Transverse colon (tissue), 4 donors: ENCODE results near the gene TAF15.

ENCODE experiments used
- POLR2A ChIP-seq: fragments of 450-650 bp; IDR thresholded peaks from one replicate; pipeline ENCODE4 v1.6.1; 2016; ENCODE audit warnings: antibody characterized with exemption, mild to moderate bottlenecking, moderate library complexity
- POLR2AphosphoS5 ChIP-seq, 3 donors: sonication (generic); formaldehyde crosslinking; IDR thresholded peaks; one replicate each; pipeline ENCODE4 v1.6.1; 2016; ENCODE audit warnings: antibody characterized with exemption in 3 of 3
- TF ChIP-seq, protein P1 (sequence below), 5 experiments: fragments of 200-600 bp in 3 of 5; fragments of 450-650 bp in 2 of 5; sonication (generic) in 3 of 5; IDR thresholded peaks; 1 replicate in 2 of 5; 2 replicates in 3 of 5; pipeline ENCODE4 v1.5.1; 2016 to 2017; ENCODE audit warnings: antibody characterized with exemption in 5 of 5, inconsistent platforms in 3 of 5, mild to moderate bottlenecking in 2 of 5, moderate library complexity in 1 of 5

DNA sequence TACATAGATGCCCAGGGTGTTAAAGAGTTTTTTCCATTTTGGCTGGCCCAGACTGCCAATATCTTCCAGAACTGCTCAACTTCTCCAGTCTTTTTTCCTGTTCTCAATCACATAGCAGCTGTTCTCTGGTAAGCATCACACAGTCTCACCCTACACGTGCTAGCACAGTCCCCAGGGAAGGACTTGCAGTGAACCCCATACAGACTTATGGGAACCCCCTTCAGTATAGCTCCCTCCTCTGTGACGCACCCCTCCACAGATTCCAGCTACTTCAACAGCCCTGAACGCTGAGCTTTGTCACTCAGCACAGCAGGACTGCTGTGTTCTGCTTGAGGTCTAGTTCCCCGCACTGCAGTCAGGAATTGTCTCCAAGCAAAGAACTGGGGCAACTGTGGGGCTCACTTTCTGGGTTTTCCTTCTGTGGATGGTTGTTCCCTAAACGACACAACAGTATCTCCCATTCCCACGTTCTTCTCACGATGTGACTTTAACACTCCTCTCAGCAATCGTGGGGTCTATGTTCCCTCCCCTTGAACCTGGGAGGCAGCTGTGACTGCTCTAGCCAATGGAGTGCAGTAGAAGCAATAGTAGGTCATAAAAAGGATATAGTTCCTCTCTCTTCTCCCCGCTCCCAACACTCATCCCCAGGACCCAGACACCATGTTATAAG is 17.5 kb upstream of the TAF15 start:
- no peak for TF ChIP-seq POLR2A
- TF ChIP-seq, protein P1, sequence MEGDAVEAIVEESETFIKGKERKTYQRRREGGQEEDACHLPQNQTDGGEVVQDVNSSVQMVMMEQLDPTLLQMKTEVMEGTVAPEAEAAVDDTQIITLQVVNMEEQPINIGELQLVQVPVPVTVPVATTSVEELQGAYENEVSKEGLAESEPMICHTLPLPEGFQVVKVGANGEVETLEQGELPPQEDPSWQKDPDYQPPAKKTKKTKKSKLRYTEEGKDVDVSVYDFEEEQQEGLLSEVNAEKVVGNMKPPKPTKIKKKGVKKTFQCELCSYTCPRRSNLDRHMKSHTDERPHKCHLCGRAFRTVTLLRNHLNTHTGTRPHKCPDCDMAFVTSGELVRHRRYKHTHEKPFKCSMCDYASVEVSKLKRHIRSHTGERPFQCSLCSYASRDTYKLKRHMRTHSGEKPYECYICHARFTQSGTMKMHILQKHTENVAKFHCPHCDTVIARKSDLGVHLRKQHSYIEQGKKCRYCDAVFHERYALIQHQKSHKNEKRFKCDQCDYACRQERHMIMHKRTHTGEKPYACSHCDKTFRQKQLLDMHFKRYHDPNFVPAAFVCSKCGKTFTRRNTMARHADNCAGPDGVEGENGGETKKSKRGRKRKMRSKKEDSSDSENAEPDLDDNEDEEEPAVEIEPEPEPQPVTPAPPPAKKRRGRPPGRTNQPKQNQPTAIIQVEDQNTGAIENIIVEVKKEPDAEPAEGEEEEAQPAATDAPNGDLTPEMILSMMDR (IDR thresholded peaks at IDR 0.05), result no peak
- no peak for TF ChIP-seq POLR2AphosphoS5 (IDR thresholded peaks at IDR 0.05)
